Stimulated activated CD8-positive, alpha-beta memory T cell treated with anti-CD3 and anti-CD28 coated beads, Interleukin-7, amount 100 ng/mL, for 4 hours (primary cell): ENCODE data around the gene TRAK1.
"Not testable (repeated sequence)": the region's sequence is repeated elsewhere in the genome, so short reads cannot be mapped to it uniquely, and the experiment has no call there.

ENCODE experiments used
- DNase-seq, 2 donors: peaks; one replicate each; pipeline ENCODE4 v3.0.0-alpha.2; 2020; ENCODE audit warnings: low read depth in 2 of 2

Gene TRAK1

DNA sequence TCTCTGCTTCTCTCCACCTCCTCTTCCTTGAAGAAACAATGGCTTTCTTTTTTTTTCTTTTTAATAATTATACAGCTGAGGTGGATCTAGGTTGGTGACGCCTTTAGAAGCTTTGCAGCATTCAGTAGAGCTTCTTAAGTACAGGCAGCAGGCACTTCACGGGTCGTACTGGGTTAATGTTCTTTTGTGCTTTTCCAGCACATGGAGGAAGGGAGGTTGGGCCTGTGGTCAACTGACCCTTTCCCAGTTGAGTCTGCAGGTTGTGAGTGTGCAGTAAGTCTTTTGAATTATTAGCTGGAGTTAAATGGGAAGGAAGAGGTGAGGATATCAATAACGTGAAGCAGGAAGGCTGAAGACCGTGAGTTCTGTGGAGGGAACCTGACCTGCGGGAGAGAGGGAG lies 7.0 kb downstream of the TRAK1 start:
- DNase-seq, result no peak

DNA sequence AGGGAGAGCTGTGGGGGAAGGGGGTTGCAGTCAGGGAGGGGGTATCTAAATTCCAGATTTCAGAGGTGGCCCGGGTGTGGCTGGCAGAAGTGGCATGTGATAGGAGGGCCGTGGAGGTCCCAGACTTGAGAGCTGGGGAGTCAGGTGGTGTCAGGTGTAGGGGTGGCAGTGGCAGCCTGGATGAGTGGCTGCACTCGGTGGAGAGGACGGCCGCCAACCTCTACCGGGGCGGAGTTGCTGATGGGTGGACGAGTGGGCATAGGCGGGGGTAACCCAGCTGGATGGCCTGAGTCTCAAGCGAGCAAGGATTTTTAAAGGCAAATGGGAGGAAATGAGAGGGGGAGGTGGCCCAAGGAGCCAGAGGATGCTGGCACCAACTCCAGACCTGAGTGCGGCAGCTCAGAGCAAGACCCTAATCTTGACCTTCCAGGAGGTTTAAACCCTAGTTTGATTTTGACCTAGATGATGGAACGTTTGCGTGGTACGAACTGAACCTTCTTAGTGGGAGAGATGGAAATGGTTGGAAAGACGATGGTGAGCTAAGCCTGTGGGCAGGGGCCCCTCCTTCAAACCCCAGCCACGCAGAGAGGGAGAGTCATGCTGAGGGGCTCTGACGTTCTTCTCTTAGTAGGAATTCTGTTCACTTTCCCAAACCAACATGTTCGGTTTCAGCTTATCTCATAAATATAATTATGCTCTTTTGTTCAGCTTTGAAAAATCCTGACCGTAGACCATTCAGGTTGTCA lies 8.0 kb downstream of the TRAK1 start:
- DNase-seq, result no peak

GRCh38 chr3:42101048-42101447 lies 9.9 kb downstream of the TRAK1 start:
- DNase-seq, result no peak

DNA sequence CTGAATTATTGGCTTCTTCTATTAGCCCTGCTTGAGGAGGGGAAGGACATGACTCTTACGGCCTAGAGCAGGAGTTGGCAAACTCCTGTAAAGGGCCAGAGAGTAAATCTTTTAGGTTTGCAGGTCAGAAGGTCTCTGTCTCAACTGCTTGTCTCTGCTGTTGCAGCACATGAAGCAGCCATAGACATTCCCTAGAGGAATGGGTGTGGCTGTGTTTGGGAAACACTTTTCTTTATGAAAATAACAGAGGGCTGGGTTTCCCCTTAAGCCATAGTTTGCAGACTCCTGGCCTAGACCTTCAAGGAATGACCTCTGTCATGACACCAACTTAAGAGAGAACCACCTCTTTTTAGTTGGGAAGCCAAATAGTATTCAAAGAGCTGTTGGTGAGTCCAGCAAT lies 10.3 kb downstream of the TRAK1 start:
- no peak for DNase-seq

DNA sequence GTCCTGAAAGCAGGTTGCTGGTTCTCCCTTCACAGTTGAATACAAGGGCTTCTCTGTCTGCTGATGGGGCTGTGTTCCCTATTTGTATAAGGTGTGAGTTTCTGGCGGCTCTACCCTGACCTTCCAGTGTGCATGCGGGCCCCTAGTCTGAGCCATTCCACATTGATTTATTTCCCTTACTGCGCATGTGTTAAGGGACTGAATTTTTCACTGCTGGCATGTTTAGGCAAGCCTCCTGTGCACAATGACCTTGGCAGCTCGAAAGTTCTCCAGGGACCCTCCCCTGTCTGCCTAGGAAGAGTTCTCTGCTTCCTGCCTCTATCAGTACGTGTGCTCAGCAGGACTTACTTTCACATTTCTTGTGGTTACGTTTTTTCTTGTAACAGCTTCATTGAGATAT lies 11.4 kb downstream of the TRAK1 start:
- no peak for DNase-seq

- not testable (repeated sequence) for DNase-seq
These were observed 12.9 kb downstream of the TRAK1 start for GRCh38 chr3:42103921-42104665.

GRCh38 chr3:42105994-42106393 lies 14.8 kb downstream of the TRAK1 start:
- not testable (repeated sequence) for DNase-seq

DNA sequence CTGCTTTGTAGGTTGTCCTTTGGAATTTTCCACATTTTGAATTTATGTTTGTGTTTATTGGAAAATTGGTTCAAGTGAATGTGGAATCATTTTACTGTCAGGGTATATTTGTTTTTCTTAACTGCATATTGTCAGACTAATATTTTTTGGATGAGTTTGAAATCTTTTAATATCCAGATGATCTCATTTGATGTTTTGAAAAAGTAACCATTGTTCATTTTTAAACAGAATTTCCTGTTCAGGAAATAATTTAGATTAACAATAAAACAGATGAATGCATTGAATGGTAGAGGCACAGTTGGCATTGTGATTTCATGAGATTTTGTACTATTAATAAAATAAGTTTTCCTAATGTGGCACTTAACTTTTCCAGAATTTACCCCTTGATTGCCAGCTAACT lies 15.5 kb downstream of the TRAK1 start:
- DNase-seq, result no peak

- no peak for DNase-seq
These were observed 19.5 kb downstream of the TRAK1 start for GRCh38 chr3:42110631-42111030.

GRCh38 chr3:42114130-42114725 lies 23.1 kb downstream of the TRAK1 start:
- DNase-seq, result no peak

GRCh38 chr3:42115215-42115614 lies 24.1 kb downstream of the TRAK1 start:
- no peak for DNase-seq

GRCh38 chr3:42115946-42116345 lies 24.8 kb downstream of the TRAK1 start:
- no peak for DNase-seq

DNA sequence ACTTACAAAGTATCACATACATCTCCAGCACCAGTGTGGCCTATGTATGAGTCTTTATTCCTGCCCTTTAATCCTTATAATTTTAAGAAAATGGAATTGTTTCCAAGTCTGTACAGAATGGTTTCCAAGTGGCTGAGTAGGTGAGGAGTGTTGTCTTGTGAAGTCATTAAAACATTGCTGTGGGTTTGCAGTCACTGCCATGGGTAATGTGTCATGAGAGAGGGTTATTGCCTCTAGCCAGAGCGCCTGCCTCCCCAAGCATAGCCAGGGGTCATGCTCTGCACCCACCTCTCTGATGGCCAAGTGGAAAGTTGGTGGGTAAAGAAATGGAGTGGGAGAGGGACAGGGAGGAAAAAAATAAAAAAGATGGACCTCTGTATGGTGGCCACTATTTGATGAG lies 25.3 kb downstream of the TRAK1 start:
- no peak for DNase-seq

DNA sequence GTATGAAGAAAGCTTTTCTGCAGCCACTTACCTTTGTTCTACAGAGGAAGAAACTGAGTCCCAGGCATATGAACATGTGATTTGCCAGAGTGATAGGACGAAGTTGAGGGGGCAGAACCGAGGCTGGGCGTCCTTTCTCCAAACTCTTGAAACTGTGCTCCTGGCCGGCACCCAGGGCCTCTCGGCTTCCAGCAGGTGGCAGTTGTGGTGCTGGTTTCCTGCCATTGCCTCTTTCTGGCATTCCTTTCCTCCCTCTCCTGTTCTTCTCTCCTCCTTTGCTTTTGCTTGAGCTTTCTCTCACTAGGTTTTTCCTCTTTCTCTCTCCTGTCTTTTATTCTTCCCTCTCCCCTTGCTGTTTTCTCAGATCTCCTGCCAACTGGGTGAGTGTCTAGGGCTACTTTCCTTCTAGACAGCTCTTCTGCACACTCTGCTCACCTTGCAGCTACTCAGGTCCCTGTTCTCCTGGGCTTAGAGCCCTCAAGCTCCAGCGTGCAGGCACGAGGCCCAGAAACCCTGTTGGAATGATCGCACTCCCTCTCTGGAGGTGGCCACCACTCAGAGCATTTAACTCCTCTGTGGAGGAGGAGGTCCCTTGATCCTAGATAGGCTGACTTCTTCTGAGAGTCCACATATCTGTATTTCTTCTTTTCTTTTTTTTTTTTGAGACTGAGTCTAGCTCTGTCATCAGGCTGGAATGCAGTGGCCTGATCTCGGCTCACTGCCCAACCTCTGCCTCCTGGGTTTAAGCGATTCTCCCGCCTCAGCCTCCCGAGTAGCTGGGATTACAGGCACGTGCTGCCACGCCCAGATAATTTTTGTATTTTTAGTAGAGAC lies 26.2 kb downstream of the TRAK1 start:
- no peak for DNase-seq

GRCh38 chr3:42118762-42119361 lies 27.7 kb downstream of the TRAK1 start:
- DNase-seq, result no peak

- DNase-seq, result no peak
These were observed 28.6 kb downstream of the TRAK1 start for GRCh38 chr3:42119561-42120355.

GRCh38 chr3:42120866-42121265 lies 29.7 kb downstream of the TRAK1 start:
- DNase-seq, result no peak

GRCh38 chr3:42122261-42123011 lies 31.3 kb downstream of the TRAK1 start:
- no peak for DNase-seq

GRCh38 chr3:42123012-42123581 lies 31.9 kb downstream of the TRAK1 start:
- DNase-seq, result no peak
